Measurements from ENCODE around the gene OR13C8. TPM values are rescaled to one million over a fixed set of nuclear protein-coding genes. Genes with fewer than 3 reads are reported as not detected.

Gene OR13C8
- total RNA-seq, 4 donors from 2014 or later = not detected

GRCh38 chr9:104617418-104617817 lies 48.5 kb downstream of the OR13C8 start:
- no peak for TF ChIP-seq CTCF (IDR thresholded peaks at IDR 0.05; ENCODE audit: low read depth)

- TF ChIP-seq CTCF (IDR thresholded peaks at IDR 0.05; ENCODE audit: low read depth) = no peak
Measured at GRCh38 chr9:104618104-104618503, 49.1 kb downstream of the OR13C8 start, which contains the start of gene OR13C9. Gene OR13C9 (minus strand): TSS chr9:104618204. CDS start chr9:104618204, 0 bp downstream.

Other genes starting within 250 kb of the OR13C8 start
- not detected for gene OR13F1, start 64.9 kb upstream of the OR13C8 start, total RNA-seq
- gene OR13C4, start 42.0 kb upstream of the OR13C8 start, total RNA-seq = not detected
- gene OR13C3, start 32.3 kb upstream of the OR13C8 start, total RNA-seq = not detected
- not detected for gene OR13C5, start 30.2 kb downstream of the OR13C8 start, total RNA-seq
- not detected for gene OR13C2, start 36.5 kb downstream of the OR13C8 start, total RNA-seq
- not detected for gene OR13C9, start 49.0 kb downstream of the OR13C8 start, total RNA-seq
- not detected for gene OR13D1, start 125.3 kb downstream of the OR13C8 start, total RNA-seq
- 10 to 100 TPM; 39.8 to 51.0 (median 42.5) TPM for gene NIPSNAP3A, start 178.5 kb downstream of the OR13C8 start, total RNA-seq
- 10 to 100 TPM in 3 of 4 donors, 1 to 10 TPM in 1; 9.2 to 22.6 (median 14.0) TPM for gene NIPSNAP3B, start 195.0 kb downstream of the OR13C8 start, total RNA-seq